GM12801 (cell line): ENCODE results near the gene PITRM1.

Experiments used
- CTCF ChIP-seq: IDR thresholded peaks from one replicate; pipeline ENCODE4 v1.5.1; 2011; ENCODE audit warnings: control low read depth; ENCODE audit not compliant: insufficient read length; ENCODE audit errors: extremely low read depth

PITRM1 gene

GRCh38 chr10:3167611-3168330 is 4.8 kb downstream of the PITRM1 start:
- TF ChIP-seq CTCF: no peak

- no peak for TF ChIP-seq CTCF
Measured at GRCh38 chr10:3166496-3167290, 5.9 kb downstream of the PITRM1 start.

DNA sequence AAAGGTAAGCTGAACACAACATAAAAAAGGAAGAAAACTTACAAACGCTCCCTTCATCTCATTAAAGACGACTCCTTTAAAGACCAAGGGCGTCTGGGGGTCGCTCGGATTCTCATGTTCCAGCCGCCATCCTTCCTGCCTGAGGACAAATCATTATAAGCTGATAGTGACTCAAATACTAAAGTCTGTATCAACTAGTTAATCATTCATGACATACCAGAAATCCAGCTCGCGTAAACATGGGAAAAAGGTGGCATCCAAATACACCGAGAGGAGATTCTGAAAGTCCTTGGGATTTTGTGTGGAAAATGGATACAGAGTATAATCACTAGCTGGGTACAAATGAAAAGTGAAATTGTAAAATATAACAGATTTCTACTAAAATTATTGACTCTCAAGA is 7.4 kb downstream of the PITRM1 start:
- TF ChIP-seq CTCF: no peak

- no peak for TF ChIP-seq CTCF
Measured at GRCh38 chr10:3163879-3164278, 8.7 kb downstream of the PITRM1 start.

- no peak for TF ChIP-seq CTCF
Measured at GRCh38 chr10:3162533-3162932, 10.0 kb downstream of the PITRM1 start.

DNA sequence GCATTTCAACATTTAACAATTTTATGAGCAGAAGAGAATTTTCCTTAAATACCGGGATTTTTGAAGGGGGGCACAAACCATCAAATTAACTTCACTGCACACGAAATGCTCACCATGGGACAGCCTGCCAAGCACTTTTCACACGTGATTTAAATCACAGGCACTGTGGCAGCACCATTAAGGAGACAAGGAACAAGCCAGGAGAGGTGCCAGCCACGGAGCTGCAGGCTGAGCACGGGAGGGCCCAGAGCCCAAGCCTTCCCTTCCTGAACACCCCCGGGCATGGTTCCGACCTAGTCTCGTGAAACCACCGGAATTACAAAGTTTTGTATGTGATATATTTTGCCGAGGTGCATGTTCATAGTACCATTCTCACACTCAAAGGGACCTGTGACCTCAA is 13.4 kb downstream of the PITRM1 start:
- TF ChIP-seq CTCF: no peak

DNA sequence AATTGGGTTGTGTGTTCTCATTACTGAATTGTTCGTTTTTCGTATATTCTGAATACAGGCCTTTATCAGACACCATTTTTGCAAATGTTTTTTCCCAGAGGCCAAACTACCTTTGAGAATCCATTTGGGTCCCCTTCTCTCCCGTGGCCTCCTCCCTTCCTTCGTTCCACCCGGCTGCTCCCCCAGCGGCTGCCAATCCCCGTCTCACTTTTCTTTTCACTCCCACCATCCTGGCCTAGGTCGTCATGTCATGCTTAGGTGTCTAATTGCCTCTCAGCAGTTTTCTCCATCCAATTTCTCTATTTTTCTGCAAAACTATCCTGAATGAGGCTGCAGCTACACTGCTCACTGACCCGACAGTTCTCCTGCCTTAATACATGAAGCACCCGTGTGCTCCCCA is 17.9 kb downstream of the PITRM1 start:
- TF ChIP-seq CTCF: no peak
